Loucy (cell line): ENCODE data around the gene RPL4.

Source experiments
- H2AFZ ChIP-seq: fragments of 200-600 bp; sonication (generic); 2 replicates; pipeline ENCODE4 v1.6.0; 2016; ENCODE audit warnings: antibody characterized with exemption, mild to moderate bottlenecking, low read length, moderate library complexity
- H3F3A ChIP-seq: fragments of 200-600 bp; 2 replicates; pipeline ENCODE4 v1.6.0; 2016; ENCODE audit warnings: antibody characterized with exemption, low read depth, mild to moderate bottlenecking
- H3K27me3 ChIP-seq: fragments of 200-600 bp; sonication (generic); 2 replicates; pipeline ENCODE4 v1.6.1; 2014; ENCODE audit warnings: low read length, mild to moderate bottlenecking; ENCODE audit not compliant: insufficient read depth, poor library complexity, severe bottlenecking
- H3K36me3 ChIP-seq: fragments of 200-600 bp; sonication (generic); 2 replicates; pipeline ENCODE4 v1.6.1; 2016; ENCODE audit warnings: low read length; ENCODE audit not compliant: insufficient read depth
- H3K4me1 ChIP-seq: fragments of 200-600 bp; sonication (generic); 2 replicates; pipeline ENCODE4 v1.5.1; 2014; ENCODE audit warnings: low read length, mild to moderate bottlenecking; ENCODE audit not compliant: insufficient read depth, poor library complexity, severe bottlenecking
- H3K4me2 ChIP-seq: fragments of 200-600 bp; sonication (generic); 2 replicates; pipeline ENCODE4 v1.6.0; 2014; ENCODE audit warnings: antibody characterized with exemption, low read length, low read depth, mild to moderate bottlenecking; ENCODE audit not compliant: poor library complexity, severe bottlenecking
- H3K4me3 ChIP-seq: fragments of 200-600 bp; sonication (generic); 2 replicates; pipeline ENCODE4 v1.5.1; 2014; ENCODE audit warnings: low read length, mild to moderate bottlenecking, mixed read lengths; ENCODE audit not compliant: poor library complexity, severe bottlenecking
- H3K79me2 ChIP-seq: fragments of 200-600 bp; sonication (generic); 2 replicates; pipeline ENCODE4 v1.6.1; 2014; ENCODE audit warnings: low read length; ENCODE audit not compliant: insufficient read depth
- H3K9ac ChIP-seq: fragments of 200-600 bp; sonication (generic); 2 replicates; pipeline ENCODE4 v1.6.0; 2014; ENCODE audit warnings: mild to moderate bottlenecking, low read depth, low read length, moderate library complexity; ENCODE audit not compliant: poor library complexity, severe bottlenecking
- H3K9me2 ChIP-seq: fragments of 200-600 bp; sonication (generic); replicated peaks from 2 replicates; pipeline ENCODE4 v1.6.1; 2016; ENCODE audit warnings: low read depth, low read length, mixed read lengths
- H3K9me3 ChIP-seq: fragments of 200-600 bp; sonication (generic); 2 replicates; pipeline ENCODE4 v1.6.1; 2014; ENCODE audit warnings: mild to moderate bottlenecking, antibody characterized with exemption, low read length, low read depth; ENCODE audit not compliant: insufficient read depth
- H4K20me1 ChIP-seq: fragments of 200-600 bp; sonication (generic); 2 replicates; pipeline ENCODE4 v1.6.0; 2014; ENCODE audit warnings: antibody characterized with exemption, low read length, mild to moderate bottlenecking; ENCODE audit not compliant: insufficient read depth, poor library complexity, severe bottlenecking
- EZH2phosphoT487 ChIP-seq: fragments of 200-600 bp; IDR thresholded peaks from 2 replicates; pipeline ENCODE4 v1.6.1; 2018; ENCODE audit warnings: antibody characterized with exemption, mild to moderate bottlenecking, moderate library complexity, borderline replicate concordance
- TF ChIP-seq, protein P1 (sequence below): fragments of 200-600 bp; sonication (generic); conservative IDR thresholded peaks from 2 replicates; pipeline ENCODE4 v1.5.1; 2014; ENCODE audit warnings: mild to moderate bottlenecking, antibody characterized with exemption, low read length

The RPL4 gene

DNA sequence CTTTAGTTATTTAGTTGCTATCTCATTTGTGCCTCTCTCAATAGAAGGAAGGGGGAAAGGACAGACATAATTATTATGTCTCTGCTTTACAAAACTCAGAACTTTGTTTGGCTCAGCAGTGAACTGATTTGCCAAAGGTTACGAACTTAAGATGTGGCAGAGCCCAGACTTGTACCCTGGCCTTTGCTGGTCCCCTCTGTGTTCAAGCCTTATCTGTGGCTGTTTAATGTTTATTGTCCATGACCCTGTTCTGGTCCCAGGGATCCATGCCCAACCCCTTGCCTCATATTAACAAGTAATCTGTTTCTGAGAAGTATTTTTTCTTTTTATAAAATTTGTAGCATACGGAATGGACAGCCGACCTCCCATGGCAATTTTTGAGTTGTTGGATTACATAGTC, 17.8 kb downstream of the RPL4 start:
- Histone ChIP-seq H2AFZ (no peak overlapping the region), H4K20me1 (no peaks in the 10 kb centered on the region), H3K79me2 (no peaks in the 10 kb centered on the region), H3K4me2 (no peak overlapping the region), H3K9me3 (no peaks in the 10 kb centered on the region), H3K27me3 (no peaks in the 10 kb centered on the region), H3K36me3 (peaks cover 93% of the 10 kb centered on the region; the same call in 1 of the 2 replicates), H3F3A (no peaks in the 10 kb centered on the region), H3K4me3 (no peak overlapping the region), H3K9ac (no peak overlapping the region), H3K4me1 (no peaks in the 10 kb centered on the region), H3K9me2 (no peaks in the 10 kb centered on the region)
- no peak for TF ChIP-seq EZH2phosphoT487
- TF ChIP-seq, protein P1, sequence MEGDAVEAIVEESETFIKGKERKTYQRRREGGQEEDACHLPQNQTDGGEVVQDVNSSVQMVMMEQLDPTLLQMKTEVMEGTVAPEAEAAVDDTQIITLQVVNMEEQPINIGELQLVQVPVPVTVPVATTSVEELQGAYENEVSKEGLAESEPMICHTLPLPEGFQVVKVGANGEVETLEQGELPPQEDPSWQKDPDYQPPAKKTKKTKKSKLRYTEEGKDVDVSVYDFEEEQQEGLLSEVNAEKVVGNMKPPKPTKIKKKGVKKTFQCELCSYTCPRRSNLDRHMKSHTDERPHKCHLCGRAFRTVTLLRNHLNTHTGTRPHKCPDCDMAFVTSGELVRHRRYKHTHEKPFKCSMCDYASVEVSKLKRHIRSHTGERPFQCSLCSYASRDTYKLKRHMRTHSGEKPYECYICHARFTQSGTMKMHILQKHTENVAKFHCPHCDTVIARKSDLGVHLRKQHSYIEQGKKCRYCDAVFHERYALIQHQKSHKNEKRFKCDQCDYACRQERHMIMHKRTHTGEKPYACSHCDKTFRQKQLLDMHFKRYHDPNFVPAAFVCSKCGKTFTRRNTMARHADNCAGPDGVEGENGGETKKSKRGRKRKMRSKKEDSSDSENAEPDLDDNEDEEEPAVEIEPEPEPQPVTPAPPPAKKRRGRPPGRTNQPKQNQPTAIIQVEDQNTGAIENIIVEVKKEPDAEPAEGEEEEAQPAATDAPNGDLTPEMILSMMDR = no peak

DNA sequence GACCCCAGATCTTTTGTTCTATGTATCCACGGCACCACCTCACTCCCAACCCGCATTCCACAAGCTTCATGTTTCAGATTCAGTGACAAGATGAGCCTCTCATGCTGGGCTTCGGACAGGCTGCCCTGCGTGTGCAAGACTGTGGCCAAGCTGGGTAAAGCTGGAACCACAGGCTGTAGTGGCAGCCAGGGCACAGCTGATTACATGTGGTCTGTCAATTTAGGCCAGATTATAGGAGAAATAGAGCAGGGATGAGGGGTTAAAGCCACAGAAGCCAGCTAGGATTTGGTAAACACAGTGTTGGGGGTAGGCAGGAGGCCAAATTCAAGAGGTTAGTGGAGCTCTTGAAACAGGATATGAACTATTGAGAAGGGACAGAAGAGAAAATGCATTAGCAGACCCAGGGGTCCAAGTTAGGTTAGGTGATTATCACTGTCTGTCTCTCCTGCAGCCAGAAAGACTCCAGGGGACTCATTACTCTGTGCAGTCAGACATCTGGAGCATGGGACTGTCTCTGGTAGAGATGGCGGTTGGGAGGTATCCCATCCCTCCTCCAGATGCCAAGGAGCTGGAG, 20.0 kb downstream of the RPL4 start:
- H3F3A ChIP-seq = no peaks in the 10 kb centered on the region
- H3K9me2 ChIP-seq = no peaks in the 10 kb centered on the region
- no peaks in the 10 kb centered on the region for H3K9me3 ChIP-seq
- H3K9ac ChIP-seq = no peak overlapping the region
- H3K36me3 ChIP-seq = peaks cover 80% of the 10 kb centered on the region; the same call in 1 of the 2 replicates
- no peaks in the 10 kb centered on the region for H3K27me3 ChIP-seq
- no peaks in the 10 kb centered on the region for H3K4me1 ChIP-seq
- H4K20me1 ChIP-seq = no peaks in the 10 kb centered on the region
- no peak overlapping the region for H3K4me3 ChIP-seq
- no peak for TF ChIP-seq EZH2phosphoT487
- TF ChIP-seq, protein P1 = no peak
- no peak overlapping the region for H3K4me2 ChIP-seq
- no peaks in the 10 kb centered on the region for H3K79me2 ChIP-seq
- no peak overlapping the region for H2AFZ ChIP-seq

DNA sequence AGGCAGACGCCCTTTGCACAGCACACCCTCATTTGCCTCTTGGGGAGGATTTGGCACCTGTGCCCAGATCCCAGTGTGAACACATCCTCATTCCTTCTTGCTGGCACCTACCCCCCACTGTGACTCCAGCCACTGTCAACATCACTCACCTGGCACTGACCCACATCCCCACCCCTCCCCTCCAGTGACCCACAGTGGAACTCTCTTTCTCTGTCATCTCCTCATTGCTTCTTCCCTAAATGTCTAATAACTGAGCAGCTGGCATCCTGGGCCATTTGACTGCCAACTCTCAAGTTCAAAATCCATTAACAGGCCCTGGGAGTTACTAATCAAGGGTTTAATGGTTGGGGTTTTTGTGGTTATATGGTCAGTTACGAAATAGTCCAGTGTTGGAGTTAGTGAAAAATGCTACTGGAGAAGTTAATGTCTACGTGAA, 21.5 kb downstream of the RPL4 start:
- no peak overlapping the region for H3K9ac ChIP-seq
- H3K79me2 ChIP-seq = no peaks in the 10 kb centered on the region
- no peaks in the 10 kb centered on the region for H3K27me3 ChIP-seq
- H4K20me1 ChIP-seq = no peaks in the 10 kb centered on the region
- H3K4me2 ChIP-seq = no peak overlapping the region
- peaks cover 65% of the 10 kb centered on the region; the same call in 1 of the 2 replicates for H3K36me3 ChIP-seq
- H3K9me3 ChIP-seq = no peaks in the 10 kb centered on the region
- H3K9me2 ChIP-seq = no peaks in the 10 kb centered on the region
- H3F3A ChIP-seq = no peaks in the 10 kb centered on the region
- no peak overlapping the region for H2AFZ ChIP-seq
- no peaks in the 10 kb centered on the region for H3K4me1 ChIP-seq
- TF ChIP-seq, protein P1 = no peak
- no peak for TF ChIP-seq EZH2phosphoT487
- H3K4me3 ChIP-seq = no peak overlapping the region
